ENCODE data around the gene CCT5.
"Not testable (repeated sequence)": the region's sequence is repeated elsewhere in the genome, so short reads cannot be mapped to it uniquely, and the experiment has no call there.

Gene CCT5

GRCh38 chr5:10254686-10255085 lies 4.6 kb downstream of the CCT5 start:
- Mint-ChIP-seq H3K27me3 (no peaks in the 10 kb centered on the region), H3K4me3 (no peak overlapping the region), H3K27ac (no peak overlapping the region), H3K4me1 (ENCODE audit: low read depth) (peaks cover 22% of the 10 kb centered on the region), H3K36me3 (ENCODE audit: low read depth) (peaks cover 82% of the 10 kb centered on the region), H3K9me3 (no peaks in the 10 kb centered on the region)
- intact Hi-C loops (cut with micrococcal nuclease): loop anchor here (5.0 kb wide), 1 partner anchor 103 kb away; no protein-coding TSS in a partner anchor

GRCh38 chr5:10257870-10258269 lies 7.8 kb downstream of the CCT5 start:
- intact Hi-C loops (cut with micrococcal nuclease): no loop called here
- Mint-ChIP-seq H3K4me1 (ENCODE audit: low read depth) (peaks cover 7% of the 10 kb centered on the region), H3K4me3 (no peak overlapping the region), H3K27me3 (no peaks in the 10 kb centered on the region), H3K9me3 (no peaks in the 10 kb centered on the region), H3K36me3 (ENCODE audit: low read depth) (peaks cover 98% of the 10 kb centered on the region), H3K27ac (no peak overlapping the region)

DNA sequence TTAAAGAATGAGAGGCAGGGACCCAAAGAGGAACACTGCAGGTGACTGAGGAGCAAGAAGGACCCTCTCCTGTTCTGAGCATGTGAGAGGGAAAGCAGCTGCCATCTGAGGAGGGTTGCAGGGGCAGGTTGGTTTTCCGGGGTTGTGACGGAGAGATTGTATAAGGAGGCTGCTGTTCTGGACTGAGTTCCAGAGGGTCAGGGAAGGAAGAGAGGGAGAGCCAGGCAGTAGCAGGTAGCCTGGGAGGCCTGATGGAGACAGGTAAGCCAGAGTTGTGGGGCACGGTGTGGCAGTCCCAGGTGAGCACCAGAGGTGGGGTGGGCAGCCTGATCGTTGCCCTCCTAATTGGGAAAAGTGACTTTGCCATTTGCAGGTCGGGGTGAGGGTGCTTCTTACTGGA lies 9.8 kb downstream of the CCT5 start:
- Mint-ChIP-seq H3K27ac (no peak overlapping the region), H3K9me3 (no peaks in the 10 kb centered on the region), H3K4me3 (no peak overlapping the region), H3K27me3 (no peaks in the 10 kb centered on the region), H3K36me3 (ENCODE audit: low read depth) (peaks cover 98% of the 10 kb centered on the region), H3K4me1 (ENCODE audit: low read depth) (no peaks in the 10 kb centered on the region)
- intact Hi-C loops (cut with micrococcal nuclease): no loop called here

DNA sequence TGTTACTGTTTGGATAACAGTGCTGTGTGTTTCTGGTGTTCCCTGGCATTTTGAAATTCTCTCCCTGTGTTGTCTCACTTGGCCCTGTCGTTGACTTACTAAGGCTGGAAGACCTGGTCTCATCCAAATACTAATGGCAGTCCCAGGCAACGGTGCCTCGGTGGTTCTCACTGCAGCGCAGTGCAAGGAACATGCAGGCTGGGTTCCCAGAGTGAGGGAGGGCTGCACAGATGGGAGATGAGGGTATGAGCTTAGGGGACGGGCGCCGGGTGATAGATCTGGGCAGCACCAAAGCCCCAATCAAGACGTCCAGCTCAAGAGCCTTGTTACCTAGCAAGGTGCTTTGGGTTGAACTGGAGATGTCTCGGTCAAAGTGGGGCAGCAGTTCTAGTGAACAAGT lies 11.0 kb downstream of the CCT5 start:
- H3K36me3 Mint-ChIP-seq (ENCODE audit: low read depth): peaks cover 97% of the 10 kb centered on the region
- H3K27me3 Mint-ChIP-seq: no peaks in the 10 kb centered on the region
- H3K27ac Mint-ChIP-seq: no peak overlapping the region
- H3K4me1 Mint-ChIP-seq (ENCODE audit: low read depth): peaks cover 10% of the 10 kb centered on the region
- intact Hi-C loops (cut with micrococcal nuclease): no loop called here
- H3K4me3 Mint-ChIP-seq: no peak overlapping the region
- H3K9me3 Mint-ChIP-seq: no peaks in the 10 kb centered on the region

GRCh38 chr5:10262121-10262774 lies 12.2 kb downstream of the CCT5 start:
- Mint-ChIP-seq H3K27ac (no peak overlapping the region), H3K27me3 (no peaks in the 10 kb centered on the region), H3K9me3 (no peaks in the 10 kb centered on the region), H3K4me1 (ENCODE audit: low read depth) (peaks cover 21% of the 10 kb centered on the region), H3K4me3 (no peak overlapping the region), H3K36me3 (ENCODE audit: low read depth) (peaks cover 93% of the 10 kb centered on the region)
- intact Hi-C loops (cut with micrococcal nuclease): no loop called here

DNA sequence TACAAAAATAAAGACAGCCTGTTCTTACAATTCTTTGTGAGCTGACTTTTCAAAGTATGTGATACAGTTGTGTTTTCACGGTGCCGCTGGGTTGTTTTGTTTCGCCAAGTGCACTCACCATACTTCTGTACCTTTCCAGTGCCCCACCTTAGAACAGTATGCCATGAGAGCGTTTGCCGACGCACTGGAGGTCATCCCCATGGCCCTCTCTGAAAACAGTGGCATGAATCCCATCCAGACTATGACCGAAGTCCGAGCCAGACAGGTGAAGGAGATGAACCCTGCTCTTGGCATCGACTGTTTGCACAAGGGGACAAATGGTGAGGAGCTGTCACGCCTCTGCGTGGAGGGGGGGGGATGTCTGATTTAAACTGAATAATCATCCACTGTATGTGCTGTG lies 12.9 kb downstream of the CCT5 start:
- intact Hi-C loops (cut with micrococcal nuclease): no loop called here
- no peaks in the 10 kb centered on the region for H3K27me3 Mint-ChIP-seq
- H3K27ac Mint-ChIP-seq: no peak overlapping the region
- no peaks in the 10 kb centered on the region for H3K9me3 Mint-ChIP-seq
- H3K4me1 Mint-ChIP-seq (ENCODE audit: low read depth): peaks cover 29% of the 10 kb centered on the region
- H3K36me3 Mint-ChIP-seq (ENCODE audit: low read depth): peaks cover 85% of the 10 kb centered on the region
- no peak overlapping the region for H3K4me3 Mint-ChIP-seq

DNA sequence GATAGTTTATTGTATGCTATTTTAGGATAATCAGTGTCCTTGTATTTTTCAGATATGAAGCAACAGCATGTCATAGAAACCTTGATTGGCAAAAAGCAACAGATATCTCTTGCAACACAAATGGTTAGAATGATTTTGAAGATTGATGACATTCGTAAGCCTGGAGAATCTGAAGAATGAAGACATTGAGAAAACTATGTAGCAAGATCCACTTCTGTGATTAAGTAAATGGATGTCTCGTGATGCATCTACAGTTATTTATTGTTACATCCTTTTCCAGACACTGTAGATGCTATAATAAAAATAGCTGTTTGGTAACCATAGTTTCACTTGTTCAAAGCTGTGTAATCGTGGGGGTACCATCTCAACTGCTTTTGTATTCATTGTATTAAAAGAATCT lies 14.5 kb downstream of the CCT5 start:
- Mint-ChIP-seq H3K4me3 (no peak overlapping the region), H3K9me3 (no peaks in the 10 kb centered on the region), H3K36me3 (ENCODE audit: low read depth) (peaks cover 69% of the 10 kb centered on the region), H3K27me3 (peaks cover 2% of the 10 kb centered on the region), H3K27ac (no peak overlapping the region), H3K4me1 (ENCODE audit: low read depth) (peaks cover 33% of the 10 kb centered on the region)
- intact Hi-C loops (cut with micrococcal nuclease): no loop called here

DNA sequence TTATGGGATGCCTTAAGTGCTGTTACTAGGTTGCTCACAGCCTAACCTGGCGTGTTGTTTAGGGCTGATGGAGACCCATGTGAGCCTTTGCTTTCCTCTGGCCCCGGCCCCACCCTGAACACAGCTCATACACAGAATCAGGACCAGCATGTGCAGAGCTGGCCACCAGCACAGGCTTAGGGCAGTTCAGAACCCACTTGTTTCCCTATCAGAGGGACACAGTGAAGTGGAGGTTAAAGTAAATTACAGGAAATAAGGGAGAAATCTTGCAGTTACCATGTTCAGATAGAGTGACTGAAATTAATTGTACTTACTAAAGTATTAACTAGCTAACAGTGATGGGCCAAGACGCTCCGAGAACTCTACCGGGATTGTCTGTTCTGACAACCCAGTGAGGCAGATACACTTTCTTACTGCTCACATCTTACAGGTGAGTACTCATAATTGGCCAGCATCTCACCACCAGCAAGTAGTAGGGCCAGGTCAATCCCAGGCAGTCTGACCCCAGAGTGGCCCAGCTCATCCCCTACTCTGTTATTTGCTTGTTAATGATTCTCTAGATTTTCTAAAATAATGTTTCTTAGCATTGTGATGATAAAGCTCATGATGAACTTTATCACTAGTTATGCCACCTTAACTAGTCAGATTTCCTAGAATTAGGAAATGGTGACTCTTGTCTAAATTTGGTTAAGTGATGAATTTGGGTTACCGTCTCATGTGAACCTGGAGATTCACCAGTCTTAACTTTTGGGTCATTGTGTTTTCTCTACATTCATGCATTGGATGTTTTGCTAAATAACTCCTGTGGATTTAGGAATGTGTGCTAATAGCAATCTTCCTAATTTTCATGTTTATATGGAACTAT lies 15.4 kb downstream of the CCT5 start:
- peaks cover 34% of the 10 kb centered on the region for H3K4me1 Mint-ChIP-seq (ENCODE audit: low read depth)
- no peaks in the 10 kb centered on the region for H3K9me3 Mint-ChIP-seq
- H3K36me3 Mint-ChIP-seq (ENCODE audit: low read depth): peaks cover 60% of the 10 kb centered on the region
- peak overlapping the region; percentile 64 for H3K27ac Mint-ChIP-seq
- no peak overlapping the region for H3K4me3 Mint-ChIP-seq
- intact Hi-C loops (cut with micrococcal nuclease): no loop called here
- H3K27me3 Mint-ChIP-seq: peaks cover 2% of the 10 kb centered on the region

GRCh38 chr5:10266137-10266536 lies 16.1 kb downstream of the CCT5 start:
- intact Hi-C loops (cut with micrococcal nuclease): no loop called here
- H3K36me3 Mint-ChIP-seq (ENCODE audit: low read depth): peaks cover 54% of the 10 kb centered on the region

GRCh38 chr5:10266839-10267238 lies 16.8 kb downstream of the CCT5 start:
- peaks cover 14% of the 10 kb centered on the region for H3K27me3 Mint-ChIP-seq
- no peak overlapping the region for H3K27ac Mint-ChIP-seq
- peaks cover 47% of the 10 kb centered on the region for H3K36me3 Mint-ChIP-seq (ENCODE audit: low read depth)

More at GRCh38 chr5:10266137-10266536, 16.1 kb downstream of the CCT5 start:
- H3K27ac Mint-ChIP-seq: no peak overlapping the region
- no peaks in the 10 kb centered on the region for H3K9me3 Mint-ChIP-seq
- H3K4me1 Mint-ChIP-seq (ENCODE audit: low read depth): peaks cover 39% of the 10 kb centered on the region
- peaks cover 7% of the 10 kb centered on the region for H3K27me3 Mint-ChIP-seq
- no peak overlapping the region for H3K4me3 Mint-ChIP-seq

GRCh38 chr5:10268100-10268499 lies 18.0 kb downstream of the CCT5 start:
- H3K9me3 Mint-ChIP-seq: no peaks in the 10 kb centered on the region
- H3K27ac Mint-ChIP-seq: peak overlapping the region; percentile 7
- H3K27me3 Mint-ChIP-seq: peaks cover 21% of the 10 kb centered on the region
- peaks cover 34% of the 10 kb centered on the region for H3K36me3 Mint-ChIP-seq (ENCODE audit: low read depth)
- peaks cover 47% of the 10 kb centered on the region for H3K4me1 Mint-ChIP-seq (ENCODE audit: low read depth)
- no peak overlapping the region for H3K4me3 Mint-ChIP-seq
- intact Hi-C loops (cut with micrococcal nuclease): no loop called here

More at GRCh38 chr5:10266839-10267238, 16.8 kb downstream of the CCT5 start:
- Mint-ChIP-seq H3K4me3 (no peak overlapping the region), H3K4me1 (ENCODE audit: low read depth) (peaks cover 39% of the 10 kb centered on the region), H3K9me3 (no peaks in the 10 kb centered on the region)
- intact Hi-C loops (cut with micrococcal nuclease): no loop called here

DNA sequence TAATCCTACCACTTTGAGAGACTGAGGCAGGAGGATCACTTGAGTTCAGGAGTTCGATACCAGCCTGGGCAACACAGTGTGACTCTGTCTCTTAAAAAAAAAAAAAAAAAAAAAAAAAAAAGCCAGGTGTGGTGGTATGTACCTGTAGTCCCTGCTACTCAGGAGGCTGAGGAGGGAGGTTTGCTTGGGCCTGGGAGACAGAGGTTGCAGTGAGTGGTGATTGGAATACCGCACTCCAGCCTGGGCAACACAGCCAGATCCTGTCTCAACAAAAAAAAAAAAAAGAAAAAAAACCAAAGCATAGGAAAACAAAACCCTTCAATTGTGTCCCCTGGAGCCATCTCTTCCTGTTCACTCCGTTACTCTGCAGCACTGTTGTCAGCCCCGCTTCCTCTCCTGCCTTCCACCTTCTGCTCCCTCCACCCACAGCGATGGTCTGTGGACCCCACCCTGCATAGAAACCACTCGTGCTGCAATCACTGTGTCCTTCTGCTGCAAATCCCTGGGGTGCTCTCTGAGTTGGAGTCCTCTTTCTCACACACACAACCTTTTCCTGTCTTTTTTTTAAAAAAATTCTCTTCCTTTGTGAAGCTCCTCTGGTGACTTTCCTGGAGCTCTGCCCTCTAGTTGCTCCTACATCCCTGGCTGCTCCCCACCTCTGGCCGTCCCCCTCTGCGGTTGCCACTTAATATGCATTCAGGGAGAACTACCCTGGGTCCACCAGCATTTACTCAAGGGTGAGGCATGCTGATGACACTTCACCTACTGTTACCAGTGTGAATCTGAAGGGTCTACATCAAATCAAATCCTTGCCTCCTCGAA lies 22.2 kb downstream of the CCT5 start:
- intact Hi-C loops (cut with micrococcal nuclease): no loop called here
- Mint-ChIP-seq H3K36me3 (ENCODE audit: low read depth) (no peaks in the 10 kb centered on the region), H3K4me1 (ENCODE audit: low read depth) (peaks cover 25% of the 10 kb centered on the region), H3K9me3 (no peaks in the 10 kb centered on the region), H3K27me3 (peaks cover 36% of the 10 kb centered on the region), H3K4me3 (no peak overlapping the region), H3K27ac (no peak overlapping the region)

DNA sequence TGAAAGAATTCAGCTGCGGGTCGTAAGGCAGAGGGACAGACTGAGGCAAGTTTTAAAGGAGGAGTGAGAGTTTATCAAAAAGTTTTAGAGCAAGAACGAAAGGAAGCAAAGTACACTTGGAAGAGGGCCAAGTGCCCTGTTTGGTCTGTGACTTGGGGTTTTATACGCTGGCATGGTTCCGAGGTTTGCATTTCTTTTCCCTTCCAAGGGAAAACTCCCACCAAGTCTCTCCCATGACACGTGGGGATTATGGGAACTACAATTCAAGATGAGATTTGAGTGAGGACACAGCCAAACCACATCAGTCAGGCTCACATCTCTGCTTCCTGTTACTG lies 22.8 kb downstream of the CCT5 start:
- H3K36me3 Mint-ChIP-seq (ENCODE audit: low read depth); H3K27ac Mint-ChIP-seq; intact Hi-C loops (cut with micrococcal nuclease); H3K4me3 Mint-ChIP-seq; H3K9me3 Mint-ChIP-seq: not testable (repeated sequence)
- Mint-ChIP-seq H3K27me3 (peaks cover 36% of the 10 kb centered on the region), H3K4me1 (ENCODE audit: low read depth) (peaks cover 19% of the 10 kb centered on the region)

DNA sequence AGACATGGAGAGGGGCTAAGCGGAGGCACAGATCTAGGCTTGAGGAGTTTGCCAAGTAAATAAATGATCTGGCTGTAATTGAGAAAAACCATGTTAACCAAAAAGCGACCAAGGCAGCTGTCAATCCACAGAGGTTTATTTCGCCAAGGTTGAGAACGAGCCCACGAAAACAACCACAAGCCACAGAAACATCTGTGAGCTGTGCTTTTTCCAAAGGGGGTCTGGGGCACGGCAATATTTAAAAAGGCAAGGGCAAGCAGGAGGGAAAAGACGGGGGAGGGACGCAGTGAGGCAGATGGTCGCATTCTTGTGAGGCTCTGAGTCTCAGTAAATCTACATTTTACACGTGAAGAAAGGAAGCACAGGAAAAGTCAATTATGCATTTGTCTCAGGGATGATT lies 25.4 kb downstream of the CCT5 start:
- intact Hi-C loops (cut with micrococcal nuclease): no loop called here
- Mint-ChIP-seq H3K27me3 (peaks cover 38% of the 10 kb centered on the region), H3K4me3 (no peak overlapping the region), H3K4me1 (ENCODE audit: low read depth) (peaks cover 13% of the 10 kb centered on the region), H3K36me3 (ENCODE audit: low read depth) (no peaks in the 10 kb centered on the region), H3K27ac (no peak overlapping the region), H3K9me3 (no peaks in the 10 kb centered on the region)
